BJ (cell line): ENCODE results near the gene SNX8. TPM values are rescaled to one million over a fixed set of nuclear protein-coding genes. Genes with fewer than 3 reads are reported as not detected.
A peak's percentile ranks its signal among the peaks of the same experiment; 100 is the strongest.

ENCODE experiments used
- CTCF ChIA-PET: fragments of 350-600 bp; formaldehyde crosslinking; extraction: SDS; loops from one replicate; lab custom pipeline; 2021; ENCODE audit warnings: antibody characterized with exemption, inconsistent platforms; lab: Yijun Ruan, JAX
- POLR2A ChIA-PET: fragments of 300-600 bp; sonication (Branson Sonifier 250); formaldehyde crosslinking; extraction: SDS; loops from one replicate; lab custom pipeline; 2021; ENCODE audit warnings: antibody characterized with exemption; lab: Charles Lee
- DNase-seq: peaks from one replicate; pipeline ENCODE4 v3.0.0-alpha.2; 2011; ENCODE audit warnings: low read depth
- H3K27me3 ChIP-seq: 2 replicates; pipeline ENCODE4 v1.6.0; 2011; ENCODE audit warnings: low read length; ENCODE audit not compliant: control insufficient read depth, insufficient read depth
- H3K36me3 ChIP-seq: 2 replicates; pipeline ENCODE4 v1.5.1; 2011; ENCODE audit warnings: low read length; ENCODE audit not compliant: control insufficient read depth, insufficient read depth
- H3K4me3 ChIP-seq: 2 replicates; pipeline ENCODE4 v1.5.1; 2011; ENCODE audit warnings: low read depth, mild to moderate bottlenecking, control low read depth, low read length
- CTCF ChIP-seq: IDR thresholded peaks from 2 replicates; pipeline ENCODE4 v1.5.1; 2011; ENCODE audit warnings: low read depth, mild to moderate bottlenecking, control low read depth, inconsistent platforms, low read length, moderate library complexity; ENCODE audit not compliant: insufficient read depth
- polyA plus RNA-seq: library from polyadenylated mRNA; depleted of rRNA; stranded (reverse); fragments of >200 nt; gene quantifications from 2 replicates; pipeline ENCODE4 v1.2.3, GENCODE V29; 2011

SNX8 gene
- polyA plus RNA-seq, 1 experiment: 62.1 TPM

GRCh38 chr7:2251841-2252771, 62.1 kb downstream of the SNX8 start:
- POLR2A ChIA-PET: no interaction called here

GRCh38 chr7:2251381-2251780, 62.9 kb downstream of the SNX8 start:
- H3K4me3 ChIP-seq: no peak overlapping the region
- POLR2A ChIA-PET: no interaction called here
- H3K36me3 ChIP-seq: peaks cover 10% of the 10 kb centered on the region; the same call in 1 of the 2 replicates
- no peak for DNase-seq
- TF ChIP-seq CTCF: no peak
- no peaks in the 10 kb centered on the region for H3K27me3 ChIP-seq
- CTCF ChIA-PET: interaction anchor here (0.9 kb wide), 1 partner anchor 96 kb away, joined by 3 read pairs; no protein-coding TSS in a partner anchor

More at GRCh38 chr7:2251841-2252771, 62.1 kb downstream of the SNX8 start:
- Histone ChIP-seq H3K4me3 (no peak overlapping the region), H3K36me3 (peaks cover 14% of the 10 kb centered on the region), H3K27me3 (no peaks in the 10 kb centered on the region)
- no peak for TF ChIP-seq CTCF
- no peak for DNase-seq
- CTCF ChIA-PET: no interaction called here

GRCh38 chr7:2249744-2250323, 64.4 kb downstream of the SNX8 start:
- Histone ChIP-seq H3K36me3 (peaks cover 6% of the 10 kb centered on the region; the same call in 1 of the 2 replicates), H3K27me3 (no peaks in the 10 kb centered on the region), H3K4me3 (no peak overlapping the region)
- ChIA-PET CTCF (interaction anchor here (2.4 to 2.6 kb wide), 3 partner anchors 11 to 98 kb away, joined by 9 to 24 read pairs (median 11); no protein-coding TSS in a partner anchor), POLR2A (no interaction called here)
- no peak for TF ChIP-seq CTCF
- no peak for DNase-seq

- TF ChIP-seq CTCF: no peak; the same call in 1 of the 2 replicates
- Histone ChIP-seq H3K36me3 (peaks cover 4% of the 10 kb centered on the region; the same call in 1 of the 2 replicates), H3K4me3 (no peak overlapping the region), H3K27me3 (no peaks in the 10 kb centered on the region)
- CTCF ChIA-PET: interaction anchor here (2.4 to 2.6 kb wide), 3 partner anchors 12 to 99 kb away, joined by 9 to 24 read pairs (median 11); no protein-coding TSS in a partner anchor
- DNase-seq: peak; percentile 89
- POLR2A ChIA-PET: interaction anchor here (0.6 to 1.1 kb wide), 3 partner anchors 12 to 151 kb away, joined by 3 read pairs; no protein-coding TSS in a partner anchor
Observed at GRCh38 chr7:2248984-2249694, 65.1 kb downstream of the SNX8 start.
